B cell (primary cell): ENCODE measurements around the gene TIAL1.
"Not testable (repeated sequence)": the region's sequence is repeated elsewhere in the genome, so short reads cannot be mapped to it uniquely, and the experiment has no call there.

Experiments used
- EZH2 ChIP-seq: IDR thresholded peaks from 2 replicates; pipeline ENCODE4 v1.6.1; 2012; ENCODE audit warnings: borderline replicate concordance, low read depth, mild to moderate bottlenecking, moderate library complexity, low read length; ENCODE audit not compliant: insufficient read depth, poor library complexity, severe bottlenecking
- TF ChIP-seq, protein P1 (sequence below): fragments of 200-600 bp; IDR thresholded peaks from one replicate; pipeline ENCODE4 v1.8.0; 2022; ENCODE audit warnings: antibody characterized with exemption, mild to moderate bottlenecking

DNA sequence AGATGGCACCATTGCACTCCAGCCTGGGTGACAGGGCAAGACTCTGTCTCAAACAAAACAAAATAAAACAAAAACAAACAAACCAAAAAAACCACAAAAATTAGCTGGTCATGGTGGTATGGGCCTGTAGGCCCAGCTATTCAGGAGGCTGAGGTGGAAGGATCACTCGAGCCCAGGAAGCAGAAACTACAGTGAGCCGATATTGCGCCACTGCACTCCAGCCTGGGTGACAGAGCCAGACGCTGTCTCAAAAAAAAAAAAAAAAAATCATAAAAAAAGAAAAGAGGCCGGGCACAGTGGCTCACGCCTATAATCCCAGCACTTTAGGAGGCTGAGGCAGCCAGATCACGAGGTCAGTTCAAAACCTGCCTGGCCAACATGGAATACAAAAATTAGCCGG lies 64.0 kb downstream of the TIAL1 start:
- TF ChIP-seq, protein P1, sequence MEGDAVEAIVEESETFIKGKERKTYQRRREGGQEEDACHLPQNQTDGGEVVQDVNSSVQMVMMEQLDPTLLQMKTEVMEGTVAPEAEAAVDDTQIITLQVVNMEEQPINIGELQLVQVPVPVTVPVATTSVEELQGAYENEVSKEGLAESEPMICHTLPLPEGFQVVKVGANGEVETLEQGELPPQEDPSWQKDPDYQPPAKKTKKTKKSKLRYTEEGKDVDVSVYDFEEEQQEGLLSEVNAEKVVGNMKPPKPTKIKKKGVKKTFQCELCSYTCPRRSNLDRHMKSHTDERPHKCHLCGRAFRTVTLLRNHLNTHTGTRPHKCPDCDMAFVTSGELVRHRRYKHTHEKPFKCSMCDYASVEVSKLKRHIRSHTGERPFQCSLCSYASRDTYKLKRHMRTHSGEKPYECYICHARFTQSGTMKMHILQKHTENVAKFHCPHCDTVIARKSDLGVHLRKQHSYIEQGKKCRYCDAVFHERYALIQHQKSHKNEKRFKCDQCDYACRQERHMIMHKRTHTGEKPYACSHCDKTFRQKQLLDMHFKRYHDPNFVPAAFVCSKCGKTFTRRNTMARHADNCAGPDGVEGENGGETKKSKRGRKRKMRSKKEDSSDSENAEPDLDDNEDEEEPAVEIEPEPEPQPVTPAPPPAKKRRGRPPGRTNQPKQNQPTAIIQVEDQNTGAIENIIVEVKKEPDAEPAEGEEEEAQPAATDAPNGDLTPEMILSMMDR: not testable (repeated sequence)
- TF ChIP-seq EZH2: not testable (repeated sequence)
